Measurements from ENCODE around the gene MAD2L2. TPM values are rescaled to one million over a fixed set of nuclear protein-coding genes. Genes with fewer than 3 reads are reported as not detected.
A peak's percentile ranks its signal among the peaks of the same experiment; 100 is the strongest.

Gene MAD2L2
- polyA plus RNA-seq, 2 of the 4 experiments (the other 2 are of a cell fraction) = 31.2 to 32.5 TPM

- POLR2A ChIA-PET = interaction anchor here (0.9 kb wide), 1 partner anchor 56 kb away, joined by 4 read pairs; the partner anchor contains the start of gene FBXO6
- ATAC-seq = no peak
- FAIRE-seq = no peak
- TF ChIP-seq RNF2 (IDR thresholded peaks at IDR 0.05; ENCODE audit: borderline replicate concordance, low read depth) (no peak), NFE2L2 (conservative IDR thresholded peaks at IDR 0.05; ENCODE audit: low read length) (no peak), USF2 (IDR thresholded peaks at IDR 0.05) (no peak), GATA3 (IDR thresholded peaks at IDR 0.05; ENCODE audit: borderline replicate concordance) (no peak), KDM1A (IDR thresholded peaks at IDR 0.05; ENCODE audit: low read depth) (no peak), RAD21 (conservative IDR thresholded peaks at IDR 0.05 in 1 of 2, IDR thresholded peaks at IDR 0.05 in 1 of 2) (no peak), TFCP2L1 (CRISPR knock-in tag; IDR thresholded peaks at IDR 0.05) (no peak), HMGXB4 (CRISPR knock-in tag; IDR thresholded peaks at IDR 0.05; ENCODE audit: borderline replicate concordance) (no peak), JUNB (IDR thresholded peaks at IDR 0.05) (no peak), BHLHE40 (IDR thresholded peaks at IDR 0.05; ENCODE audit: low read depth, low read length) (no peak), HOXB5 (CRISPR knock-in tag; IDR thresholded peaks at IDR 0.05) (no peak), BCL3 (IDR thresholded peaks at IDR 0.05) (no peak), CEBPB (IDR thresholded peaks at IDR 0.05) (no peak), FOSL2 (IDR thresholded peaks at IDR 0.05) (no peak), FOSL2 (CRISPR knock-in tag; IDR thresholded peaks at IDR 0.05) (no peak)
- 32% methylated on average over 12 of the region's 12 CpGs for WGBS (ENCODE audit: missing lambda C conversion rate)
- Histone ChIP-seq H3K9me3 (no peaks in the 10 kb centered on the region), H3K4me3 (no peak overlapping the region), H3K27ac (no peak overlapping the region), H3K4me2 (peak overlapping the region; percentile 82), H3K4me1 (no peaks in the 10 kb centered on the region)
- CTCF ChIA-PET = interaction anchor here (0.6 to 9.8 kb wide), 29 partner anchors 9 to 683 kb away, joined by 3 to 107 read pairs (median 6); partner anchors contain the start of genes AGTRAP, DRAXIN and FBXO6
- no peak for DNase-seq (ENCODE audit: low read depth in 1 of 2, low spot score in 1 of 2)
These were observed 39.1 kb upstream of the MAD2L2 start for GRCh38 chr1:11720033-11720376.

- Histone ChIP-seq H3K4me3 (peak overlapping the region; percentile 32), H3K27ac (peak overlapping the region; percentile 52 to 79; a peak in 5 of 6 replicates), H3K4me1 (no peaks in the 10 kb centered on the region), H3K9me3 (no peaks in the 10 kb centered on the region), H3K4me2 (peak overlapping the region; percentile 82)
- FAIRE-seq = no peak
- peak; percentile 78 to 80 for ATAC-seq
- DNase-seq (ENCODE audit: low read depth in 1 of 2, low spot score in 1 of 2) = peak in 1 of 2 experiments; percentile 53
- ChIA-PET POLR2A (interaction anchor here (0.9 kb wide), 1 partner anchor 55 kb away, joined by 4 read pairs; the partner anchor contains the start of gene FBXO6), CTCF (interaction anchor here (0.6 to 9.8 kb wide), 30 partner anchors 9 to 682 kb away, joined by 3 to 107 read pairs (median 6); partner anchors contain the start of genes AGTRAP, DRAXIN and FBXO6)
- 17% methylated on average over 35 of the region's 44 CpGs for WGBS (ENCODE audit: missing lambda C conversion rate)
- TF ChIP-seq FOXS1 (CRISPR knock-in tag; IDR thresholded peaks at IDR 0.05) (no peak), HEYL (CRISPR knock-in tag; IDR thresholded peaks at IDR 0.05) (no peak), ZSCAN20 (CRISPR knock-in tag; IDR thresholded peaks at IDR 0.05) (no peak), MAZ (IDR thresholded peaks at IDR 0.05; ENCODE audit: borderline replicate concordance, low read depth, low read length) (no peak), GATA3 (IDR thresholded peaks at IDR 0.05; ENCODE audit: borderline replicate concordance) (no peak), ESRRA (IDR thresholded peaks at IDR 0.05; ENCODE audit: borderline replicate concordance, low read length) (no peak), HOXA7 (CRISPR knock-in tag; IDR thresholded peaks at IDR 0.05) (no peak), KDM5A (IDR thresholded peaks at IDR 0.05) (no peak), ZNF302 (CRISPR knock-in tag; IDR thresholded peaks at IDR 0.05) (no peak), ZC3H11A (IDR thresholded peaks at IDR 0.05) (no peak), MAX (IDR thresholded peaks at IDR 0.05) (peak; percentile 69), REST (IDR thresholded peaks at IDR 0.05) (no peak), TFCP2L1 (CRISPR knock-in tag; IDR thresholded peaks at IDR 0.05) (no peak), EHMT2 (IDR thresholded peaks at IDR 0.05; ENCODE audit: low read depth) (no peak), MAFK (IDR thresholded peaks at IDR 0.05; ENCODE audit: partially characterized antibody) (no peak), E2F6 (IDR thresholded peaks at IDR 0.05; ENCODE audit: borderline replicate concordance, low read depth) (peak; percentile 61; the same call in 1 of the 2 replicates)
These were observed 38.5 kb upstream of the MAD2L2 start for GRCh38 chr1:11719313-11720032.
